BLaER1 (cell line): Measurements from ENCODE around the gene CTNNA1.
"Not testable (repeated sequence)": the region's sequence is repeated elsewhere in the genome, so short reads cannot be mapped to it uniquely, and the experiment has no call there.

ENCODE experiments used
- H3K27ac ChIP-seq: shearing (Covaris generic); formaldehyde crosslinking; 2 replicates; pipeline ENCODE4 v1.8.1; 2022
- H3K27me3 ChIP-seq: shearing (Covaris generic); formaldehyde crosslinking; 2 replicates; pipeline ENCODE4 v1.8.1; 2022
- H3K36me3 ChIP-seq: shearing (Covaris generic); formaldehyde crosslinking; 2 replicates; pipeline ENCODE4 v1.8.1; 2022
- H3K4me1 ChIP-seq: shearing (Covaris generic); formaldehyde crosslinking; 2 replicates; pipeline ENCODE4 v1.8.1; 2022
- H3K4me2 ChIP-seq: shearing (Covaris generic); formaldehyde crosslinking; 2 replicates; pipeline ENCODE4 v1.8.1; 2022
- H3K4me3 ChIP-seq: shearing (Covaris generic); formaldehyde crosslinking; 2 replicates; pipeline ENCODE4 v1.8.1; 2022
- H3K9ac ChIP-seq: shearing (Covaris generic); formaldehyde crosslinking; 2 replicates; pipeline ENCODE4 v1.8.1; 2022
- H3K9me3 ChIP-seq: shearing (Covaris generic); formaldehyde crosslinking; 2 replicates; pipeline ENCODE4 v1.8.1; 2022
- H4K20me1 ChIP-seq: shearing (Covaris generic); formaldehyde crosslinking; 2 replicates; pipeline ENCODE4 v1.8.1; 2022
- Cebpa-rat ChIP-seq: shearing (Covaris generic); IDR thresholded peaks from 2 replicates; pipeline ENCODE4 v1.8.1; 2022

CTNNA1 gene

GRCh38 chr5:138712791-138713190 lies 40.4 kb upstream of the CTNNA1 start:
- H3K27me3 ChIP-seq = no peaks in the 10 kb centered on the region
- no peaks in the 10 kb centered on the region for H4K20me1 ChIP-seq
- no peaks in the 10 kb centered on the region for H3K36me3 ChIP-seq
- H3K4me2 ChIP-seq = no peak overlapping the region
- no peaks in the 10 kb centered on the region for H3K4me1 ChIP-seq
- TF ChIP-seq Cebpa-rat = no peak
- no peak overlapping the region for H3K27ac ChIP-seq
- H3K4me3 ChIP-seq = no peak overlapping the region
- no peaks in the 10 kb centered on the region for H3K9me3 ChIP-seq
- H3K9ac ChIP-seq = no peak overlapping the region

- Histone ChIP-seq H3K27ac (no peak overlapping the region), H3K9me3 (no peaks in the 10 kb centered on the region), H3K4me2 (no peak overlapping the region), H4K20me1 (no peaks in the 10 kb centered on the region), H3K27me3 (no peaks in the 10 kb centered on the region), H3K4me1 (no peaks in the 10 kb centered on the region), H3K4me3 (no peak overlapping the region), H3K36me3 (no peaks in the 10 kb centered on the region), H3K9ac (no peak overlapping the region)
- TF ChIP-seq Cebpa-rat = no peak
These were observed 40.0 kb upstream of the CTNNA1 start for GRCh38 chr5:138713247-138713646.

- no peaks in the 10 kb centered on the region for H4K20me1 ChIP-seq
- no peaks in the 10 kb centered on the region for H3K9me3 ChIP-seq
- TF ChIP-seq Cebpa-rat = no peak
- no peak overlapping the region for H3K9ac ChIP-seq
- H3K27me3 ChIP-seq = no peaks in the 10 kb centered on the region
- H3K36me3 ChIP-seq = no peaks in the 10 kb centered on the region
- no peaks in the 10 kb centered on the region for H3K4me1 ChIP-seq
- H3K4me3 ChIP-seq = no peak overlapping the region
- no peak overlapping the region for H3K4me2 ChIP-seq
- H3K27ac ChIP-seq = no peak overlapping the region
These were observed 38.5 kb upstream of the CTNNA1 start for GRCh38 chr5:138714694-138715093.

GRCh38 chr5:138715931-138716432 lies 37.2 kb upstream of the CTNNA1 start:
- H3K4me3 ChIP-seq, H3K9me3 ChIP-seq, H3K36me3 ChIP-seq, H4K20me1 ChIP-seq, H3K9ac ChIP-seq, H3K27ac ChIP-seq, H3K27me3 ChIP-seq, H3K4me1 ChIP-seq, H3K4me2 ChIP-seq: not testable (repeated sequence)

- no peaks in the 10 kb centered on the region for H3K9me3 ChIP-seq
- no peaks in the 10 kb centered on the region for H3K36me3 ChIP-seq
- H3K4me1 ChIP-seq = peaks cover 8% of the 10 kb centered on the region
- no peak for TF ChIP-seq Cebpa-rat
- H3K9ac ChIP-seq = no peak overlapping the region
- no peaks in the 10 kb centered on the region for H4K20me1 ChIP-seq
- H3K27ac ChIP-seq = no peak overlapping the region
- no peak overlapping the region for H3K4me3 ChIP-seq
- no peaks in the 10 kb centered on the region for H3K27me3 ChIP-seq
- no peak overlapping the region for H3K4me2 ChIP-seq
These were observed 36.7 kb upstream of the CTNNA1 start for GRCh38 chr5:138716456-138716924.

GRCh38 chr5:138717399-138717798 lies 35.8 kb upstream of the CTNNA1 start:
- no peaks in the 10 kb centered on the region for H3K27me3 ChIP-seq
- H3K4me3 ChIP-seq = no peak overlapping the region
- H3K36me3 ChIP-seq = no peaks in the 10 kb centered on the region
- TF ChIP-seq Cebpa-rat = no peak
- H3K4me1 ChIP-seq = peaks cover 17% of the 10 kb centered on the region
- no peak overlapping the region for H3K9ac ChIP-seq
- no peak overlapping the region for H3K4me2 ChIP-seq
- H4K20me1 ChIP-seq = no peaks in the 10 kb centered on the region
- no peak overlapping the region for H3K27ac ChIP-seq
- H3K9me3 ChIP-seq = no peaks in the 10 kb centered on the region

GRCh38 chr5:138719811-138720210 lies 33.4 kb upstream of the CTNNA1 start:
- Histone ChIP-seq H3K4me3 (no peak overlapping the region), H3K4me2 (no peak overlapping the region), H3K9ac (no peak overlapping the region), H4K20me1 (no peaks in the 10 kb centered on the region), H3K4me1 (peaks cover 41% of the 10 kb centered on the region), H3K27me3 (no peaks in the 10 kb centered on the region), H3K27ac (no peak overlapping the region), H3K36me3 (no peaks in the 10 kb centered on the region), H3K9me3 (no peaks in the 10 kb centered on the region)
- TF ChIP-seq Cebpa-rat = no peak

GRCh38 chr5:138720840-138721239 lies 32.4 kb upstream of the CTNNA1 start:
- Histone ChIP-seq H3K27ac (no peak overlapping the region), H3K36me3 (no peaks in the 10 kb centered on the region), H3K27me3 (no peaks in the 10 kb centered on the region), H3K4me3 (no peak overlapping the region), H3K9ac (no peak overlapping the region), H3K4me2 (peak overlapping the region; percentile 60; the same call in 1 of the 2 replicates), H4K20me1 (no peaks in the 10 kb centered on the region), H3K4me1 (peaks cover 51% of the 10 kb centered on the region), H3K9me3 (no peaks in the 10 kb centered on the region)
- TF ChIP-seq Cebpa-rat = no peak

- peaks cover 52% of the 10 kb centered on the region for H3K4me1 ChIP-seq
- no peak overlapping the region for H3K4me3 ChIP-seq
- no peaks in the 10 kb centered on the region for H3K27me3 ChIP-seq
- no peak overlapping the region for H3K9ac ChIP-seq
- TF ChIP-seq Cebpa-rat = no peak
- H3K9me3 ChIP-seq = no peaks in the 10 kb centered on the region
- H3K36me3 ChIP-seq = no peaks in the 10 kb centered on the region
- H4K20me1 ChIP-seq = no peaks in the 10 kb centered on the region
- peak overlapping the region; percentile 60 for H3K4me2 ChIP-seq
- no peak overlapping the region for H3K27ac ChIP-seq
These were observed 31.2 kb upstream of the CTNNA1 start for GRCh38 chr5:138721979-138722378.

- no peaks in the 10 kb centered on the region for H3K36me3 ChIP-seq
- no peaks in the 10 kb centered on the region for H4K20me1 ChIP-seq
- H3K4me3 ChIP-seq = no peak overlapping the region
- peaks cover 52% of the 10 kb centered on the region for H3K4me1 ChIP-seq
- H3K9ac ChIP-seq = no peak overlapping the region
- peak overlapping the region; percentile 60 for H3K4me2 ChIP-seq
- no peaks in the 10 kb centered on the region for H3K9me3 ChIP-seq
- H3K27me3 ChIP-seq = no peaks in the 10 kb centered on the region
- H3K27ac ChIP-seq = no peak overlapping the region
- TF ChIP-seq Cebpa-rat = no peak
These were observed 30.6 kb upstream of the CTNNA1 start for GRCh38 chr5:138722544-138723177.
